T-cell (primary cell): ENCODE data around the gene PFKFB3. TPM values are rescaled to one million over a fixed set of nuclear protein-coding genes. Genes with fewer than 3 reads are reported as not detected.
"Not testable (repeated sequence)": the region's sequence is repeated elsewhere in the genome, so short reads cannot be mapped to it uniquely, and the experiment has no call there.

Source experiments
- ATAC-seq, 4 experiments: fragments of 200-7000 bp in 3 of 4; fragments of 150-1000 bp in 1 of 4; cut with Tn5 transposase; replicated peaks in 1 of 4; 1 replicate in 3 of 4; 2 replicates in 1 of 4; pipeline ENCODE4 v1.10.0; 2021; ENCODE audit warnings: moderate library complexity in 3 of 4, mild to moderate bottlenecking in 2 of 4, moderate number of reproducible peaks in 1 of 4
- CTCF ChIA-PET, 2 donors: fragments of 300-600 bp; sonication (Branson Sonifier 250); formaldehyde crosslinking; loops; one replicate each; lab custom pipeline; 2022; ENCODE audit warnings: antibody characterized with exemption in 2 of 2; lab: Charles Lee
- POLR2A ChIA-PET, 2 donors: fragments of 300-600 bp; sonication (Branson Sonifier 250); formaldehyde crosslinking; loops; one replicate each; lab custom pipeline; 2022; ENCODE audit warnings: antibody characterized with exemption in 2 of 2; lab: Charles Lee
- DNase-seq, 35 experiments: peaks; one replicate each; pipeline versions ENCODE4 v3.0.0 to v3.0.0-alpha.2; 2013 to 2023
- H3K27ac ChIP-seq: one replicate; pipeline ENCODE4 v1.5.1; 2013; ENCODE audit warnings: low read length
- H3K27me3 ChIP-seq, 2 experiments: replicated peaks in 1 of 2; 1 replicate in 1 of 2; 2 replicates in 1 of 2; pipeline versions ENCODE4 v1.6.1 to v1.7.0; 2013; ENCODE audit warnings: low read length in 1 of 2, mixed read lengths in 1 of 2; ENCODE audit not compliant: control insufficient read depth in 2 of 2, insufficient read depth in 2 of 2; ENCODE audit errors: extremely low read depth in 1 of 2
- H3K36me3 ChIP-seq, 2 donors: 1 replicate in 1 of 2; 2 replicates in 1 of 2; pipeline versions ENCODE4 v1.6.1 to v1.7.0; 2013; ENCODE audit warnings: low read length in 1 of 2; ENCODE audit not compliant: control insufficient read depth in 2 of 2, insufficient read depth in 1 of 2; ENCODE audit errors: extremely low read depth in 1 of 2
- H3K4me1 ChIP-seq, 2 experiments: 1 replicate in 1 of 2; 2 replicates in 1 of 2; pipeline versions ENCODE4 v1.6.1 to v1.7.0; 2013; ENCODE audit warnings: low read length in 2 of 2, mixed read lengths in 1 of 2; ENCODE audit not compliant: insufficient read depth in 2 of 2, control insufficient read depth in 1 of 2; ENCODE audit errors: extremely low read depth in 1 of 2
- H3K4me3 ChIP-seq, 2 donors: 1 replicate in 1 of 2; 2 replicates in 1 of 2; pipeline versions ENCODE4 v1.5.1 to v1.7.0; 2013; ENCODE audit warnings: mild to moderate bottlenecking in 2 of 2, low read length in 1 of 2, moderate library complexity in 1 of 2; ENCODE audit not compliant: control insufficient read depth in 1 of 2; ENCODE audit errors: extremely low read depth in 1 of 2
- H3K9me3 ChIP-seq: 2 replicates; pipeline ENCODE4 v1.7.0; 2013
- H3K27ac Mint-ChIP-seq, 2 donors: one replicate each; pipeline ENCODE4 v1.8.0; 2020 to 2021; ENCODE audit warnings: mild to moderate bottlenecking in 2 of 2, mixed read lengths in 2 of 2
- H3K27me3 Mint-ChIP-seq, 2 donors: one replicate each; pipeline ENCODE4 v1.8.0; 2021 to 2022; ENCODE audit warnings: mixed read lengths in 2 of 2
- H3K36me3 Mint-ChIP-seq: one replicate; pipeline ENCODE4 v1.8.0; 2021; ENCODE audit warnings: mixed read lengths
- H3K4me1 Mint-ChIP-seq, 3 donors: one replicate each; pipeline ENCODE4 v1.8.0; 2020 to 2022; ENCODE audit warnings: mixed read lengths in 3 of 3, mild to moderate bottlenecking in 1 of 3
- H3K4me3 Mint-ChIP-seq, 3 donors: one replicate each; pipeline ENCODE4 v1.8.0; 2020 to 2022; ENCODE audit warnings: mild to moderate bottlenecking in 3 of 3, mixed read lengths in 3 of 3, moderate library complexity in 3 of 3
- H3K9me3 Mint-ChIP-seq, 3 donors: one replicate each; pipeline ENCODE4 v1.8.0; 2020 to 2022; ENCODE audit warnings: mixed read lengths in 3 of 3
- WGBS: methylation state at CpG from one replicate; pipeline ENCODE4 v1.1.5; 2013; ENCODE audit warnings: missing lambda C conversion rate; ENCODE audit not compliant: insufficient coverage; 5-methylcytosine and 5-hydroxymethylcytosine counted together
- total RNA-seq, 35 experiments: library from RNA in 6 of 35; stranded (reverse) in 6 of 35; fragments of 120-200 nt in 1 of 35; gene quantifications; one replicate each; pipeline versions ENCODE4 v1.2.1 to v1.2.4 and lab custom pipeline; 2013 to 2026

Gene PFKFB3
- total RNA-seq, 5 donors from 2014 or later (not counting 1 experiment from before 2014, with no cell fraction given): 48.7 to 99.2 (median 93.9) TPM

DNA sequence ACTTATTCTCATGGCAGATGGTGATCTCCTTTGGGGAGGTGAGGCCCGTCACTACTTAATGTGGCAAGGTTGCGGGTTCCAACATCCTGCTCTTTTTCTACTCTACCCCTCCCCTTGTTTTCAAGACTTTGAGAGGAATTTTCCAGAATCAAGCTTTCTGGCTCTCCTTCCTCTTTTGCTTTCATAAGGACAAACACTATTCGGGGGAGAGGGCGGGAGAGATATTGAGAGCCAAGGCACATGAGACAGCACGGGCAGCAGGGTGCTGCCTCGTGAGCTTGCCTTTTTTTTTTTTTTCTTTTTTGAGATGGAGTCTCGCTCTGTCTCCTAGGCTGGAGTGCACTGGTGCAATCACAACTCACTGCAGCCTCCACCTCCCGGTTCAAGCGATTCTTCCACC is 6.9 kb upstream of the PFKFB3 start:
- no peaks in the 10 kb centered on the region for H3K27me3 ChIP-seq
- H3K36me3 Mint-ChIP-seq: peaks cover 3% of the 10 kb centered on the region
- H3K27ac Mint-ChIP-seq: peak overlapping the region in 1 of 2 donors; percentile 6
- peaks cover 21 to 27% (median 26%) of the 10 kb centered on the region in 3 donors for H3K4me1 Mint-ChIP-seq
- no peak overlapping the region for H3K4me3 ChIP-seq
- H3K4me1 ChIP-seq: peaks cover 5 to 11% of the 10 kb centered on the region in 2 experiments
- H3K36me3 ChIP-seq: no peaks in the 10 kb centered on the region
- no peak overlapping the region for H3K4me3 Mint-ChIP-seq
- no peak for DNase-seq
- H3K27ac ChIP-seq: no peak overlapping the region
- H3K9me3 ChIP-seq: no peaks in the 10 kb centered on the region
- ChIA-PET CTCF (interaction anchor here in 1 of 2 donors (0.7 kb wide), 1 partner anchor 206 kb away, joined by 3 read pairs; no protein-coding TSS in a partner anchor), POLR2A (no interaction called here)
- no peaks in the 10 kb centered on the region for H3K27me3 Mint-ChIP-seq
- ATAC-seq: no peak
- 91% methylated on average over 6 of the region's 9 CpGs for WGBS
- H3K9me3 Mint-ChIP-seq: no peaks in the 10 kb centered on the region

DNA sequence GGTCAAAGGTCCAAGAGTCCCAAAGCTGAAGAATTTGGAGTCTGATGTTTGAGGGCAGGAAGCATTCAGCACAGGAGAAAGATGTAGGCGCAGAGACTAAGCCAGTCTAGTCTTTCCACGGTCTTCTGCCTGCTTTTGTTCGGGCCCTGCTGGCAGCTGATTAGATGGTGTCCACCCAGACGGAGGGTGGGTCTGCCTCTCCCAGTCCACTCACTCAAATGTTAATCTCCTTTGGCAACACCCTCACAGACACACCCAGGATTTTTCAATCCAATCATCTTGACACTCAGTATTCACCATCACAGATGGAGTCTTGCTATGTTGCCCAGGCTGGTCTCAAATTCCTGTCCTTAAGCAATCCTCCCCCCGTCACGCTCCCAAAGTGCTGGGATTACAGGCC is 6.2 kb upstream of the PFKFB3 start:
- H3K27ac ChIP-seq, H3K4me3 ChIP-seq, H3K4me3 Mint-ChIP-seq, H3K27ac Mint-ChIP-seq, DNase-seq, H3K36me3 Mint-ChIP-seq, H3K9me3 ChIP-seq, POLR2A ChIA-PET, H3K36me3 ChIP-seq, ATAC-seq, H3K27me3 ChIP-seq, H3K27me3 Mint-ChIP-seq, H3K9me3 Mint-ChIP-seq: not testable (repeated sequence)
- peaks cover 17 to 28% (median 23%) of the 10 kb centered on the region in 3 donors for H3K4me1 Mint-ChIP-seq
- peaks cover 9 to 11% of the 10 kb centered on the region in 2 experiments for H3K4me1 ChIP-seq
- WGBS: 94% methylated on average over 4 of the region's 6 CpGs
- CTCF ChIA-PET: interaction anchor here in 1 of 2 donors (0.7 kb wide), 1 partner anchor 206 kb away, joined by 3 read pairs; no protein-coding TSS in a partner anchor

DNA sequence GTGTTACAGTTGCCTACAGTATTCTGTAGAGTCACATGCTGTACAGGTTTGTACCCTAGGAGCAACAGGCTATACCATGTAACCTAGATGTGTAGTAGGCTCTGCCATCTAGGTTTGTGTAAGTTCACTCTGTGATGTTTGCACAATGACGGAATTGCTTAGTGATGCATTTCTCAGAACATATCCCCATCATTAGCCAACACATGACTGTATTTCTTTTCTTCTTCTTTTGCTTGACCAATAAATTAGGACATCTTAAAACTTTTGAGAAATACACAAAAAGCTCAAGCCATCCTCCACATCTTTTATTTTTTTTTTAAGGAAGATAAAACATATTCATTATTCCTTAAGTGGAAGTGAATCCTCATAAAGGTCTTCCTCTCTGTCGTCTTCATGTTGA is 5.4 kb upstream of the PFKFB3 start:
- no peaks in the 10 kb centered on the region for H3K9me3 Mint-ChIP-seq
- H3K4me3 Mint-ChIP-seq: no peak overlapping the region
- H3K4me1 ChIP-seq: peaks cover 16 to 17% of the 10 kb centered on the region in 2 experiments
- ATAC-seq: no peak
- DNase-seq: no peak
- H3K27me3 ChIP-seq: no peaks in the 10 kb centered on the region
- H3K4me3 ChIP-seq: no peak overlapping the region
- peak overlapping the region in 1 of 2 donors; percentile 34 for H3K27ac Mint-ChIP-seq
- POLR2A ChIA-PET: interaction anchor here in 1 of 2 donors (0.6 kb wide), 1 partner anchor 203 kb away, joined by 10 read pairs; no protein-coding TSS in a partner anchor
- no CpG with 5 or more reads among the region's 2 CpGs for WGBS
- no peaks in the 10 kb centered on the region for H3K36me3 Mint-ChIP-seq
- no peak overlapping the region for H3K27ac ChIP-seq
- H3K27me3 Mint-ChIP-seq: no peaks in the 10 kb centered on the region
- CTCF ChIA-PET: no interaction called here
- no peaks in the 10 kb centered on the region for H3K9me3 ChIP-seq
- no peaks in the 10 kb centered on the region for H3K36me3 ChIP-seq
- peaks cover 18 to 30% (median 22%) of the 10 kb centered on the region in 3 donors for H3K4me1 Mint-ChIP-seq

DNA sequence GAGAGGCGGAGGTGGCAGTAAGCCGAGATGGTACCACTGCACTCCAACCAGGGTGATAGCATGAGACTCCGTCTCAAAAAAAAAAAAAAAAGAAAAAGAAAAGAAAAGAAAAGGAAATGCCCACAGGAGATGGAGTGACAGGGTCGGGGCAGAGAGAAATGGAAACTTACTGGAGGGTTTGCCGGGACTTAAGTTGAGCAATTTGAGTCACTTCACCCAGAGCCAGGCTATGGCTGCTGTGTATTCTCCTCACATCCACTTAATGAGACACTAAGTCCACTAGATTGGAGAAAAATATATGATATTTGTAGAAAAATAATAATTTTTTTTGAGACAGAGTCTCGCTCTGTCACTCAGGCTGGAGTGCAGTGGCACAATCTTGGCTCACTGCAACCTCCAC is 4.6 kb upstream of the PFKFB3 start:
- ATAC-seq (no peak), DNase-seq (no peak)
- no peaks in the 10 kb centered on the region for H3K36me3 ChIP-seq
- Mint-ChIP-seq H3K4me1 (peaks cover 18 to 30% (median 22%) of the 10 kb centered on the region in 3 donors), H3K4me3 (no peak overlapping the region), H3K36me3 (no peaks in the 10 kb centered on the region), H3K27ac (peak overlapping the region; percentile 15 to 28), H3K27me3 (no peaks in the 10 kb centered on the region), H3K9me3 (no peaks in the 10 kb centered on the region)
- no peaks in the 10 kb centered on the region for H3K27me3 ChIP-seq
- peaks cover 21 to 23% of the 10 kb centered on the region in 2 experiments for H3K4me1 ChIP-seq
- H3K9me3 ChIP-seq: no peaks in the 10 kb centered on the region
- POLR2A ChIA-PET: no interaction called here
- WGBS: no CpG with 5 or more reads among the region's 6 CpGs
- H3K4me3 ChIP-seq: no peak overlapping the region
- CTCF ChIA-PET: no interaction called here
- H3K27ac ChIP-seq: no peak overlapping the region

DNA sequence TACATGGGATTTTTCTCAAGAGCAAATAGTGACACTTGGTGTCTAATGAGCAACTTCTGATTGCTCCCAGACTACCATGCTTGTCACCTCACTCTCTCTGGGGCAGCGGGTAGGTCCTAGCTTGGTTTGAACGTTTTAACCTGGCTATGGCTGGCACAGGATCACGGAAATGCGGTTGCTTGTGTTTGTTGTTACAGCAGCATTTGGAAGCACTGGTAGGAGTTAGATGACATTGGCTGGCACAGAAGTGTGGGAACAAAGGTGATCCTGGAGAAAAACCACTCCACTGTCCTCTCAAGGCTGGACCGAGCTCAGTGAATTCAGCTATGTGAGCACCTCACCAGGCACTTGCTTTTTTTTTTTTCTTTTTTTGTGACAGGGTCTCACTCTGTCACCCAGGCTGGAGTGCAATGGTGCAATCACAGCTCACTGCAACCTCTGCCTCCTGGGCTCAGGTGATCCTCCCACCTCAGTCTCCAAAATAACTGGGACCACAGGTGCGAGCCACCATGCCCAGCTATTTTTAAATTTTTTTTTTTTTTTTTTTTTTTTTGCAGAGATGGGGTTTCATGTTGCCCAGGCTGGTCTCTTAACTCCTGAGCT is 3.5 kb upstream of the PFKFB3 start:
- no peaks in the 10 kb centered on the region for H3K36me3 Mint-ChIP-seq
- no peak for ATAC-seq
- H3K9me3 Mint-ChIP-seq: no peaks in the 10 kb centered on the region
- Histone ChIP-seq H3K4me1 (peaks cover 23 to 28% of the 10 kb centered on the region in 2 experiments), H3K9me3 (no peaks in the 10 kb centered on the region), H3K27ac (no peak overlapping the region), H3K4me3 (no peak overlapping the region), H3K36me3 (no peaks in the 10 kb centered on the region), H3K27me3 (no peaks in the 10 kb centered on the region)
- POLR2A ChIA-PET: interaction anchor here (0.6 to 0.7 kb wide), 3 partner anchors 36 to 334 kb away, joined by 3 to 8 read pairs (median 4); no protein-coding TSS in a partner anchor
- no peak overlapping the region for H3K4me3 Mint-ChIP-seq
- peak overlapping the region; percentile 23 to 82 for H3K27ac Mint-ChIP-seq
- no peaks in the 10 kb centered on the region for H3K27me3 Mint-ChIP-seq
- CTCF ChIA-PET: interaction anchor here in 1 of 2 donors (0.6 to 2.3 kb wide), 7 partner anchors 76 to 448 kb away, joined by 3 to 24 read pairs (median 3); no protein-coding TSS in a partner anchor
- WGBS: 100% methylated on average over 1 of the region's 6 CpGs
- DNase-seq: no peak
- H3K4me1 Mint-ChIP-seq: peaks cover 18 to 36% (median 19%) of the 10 kb centered on the region in 3 donors

DNA sequence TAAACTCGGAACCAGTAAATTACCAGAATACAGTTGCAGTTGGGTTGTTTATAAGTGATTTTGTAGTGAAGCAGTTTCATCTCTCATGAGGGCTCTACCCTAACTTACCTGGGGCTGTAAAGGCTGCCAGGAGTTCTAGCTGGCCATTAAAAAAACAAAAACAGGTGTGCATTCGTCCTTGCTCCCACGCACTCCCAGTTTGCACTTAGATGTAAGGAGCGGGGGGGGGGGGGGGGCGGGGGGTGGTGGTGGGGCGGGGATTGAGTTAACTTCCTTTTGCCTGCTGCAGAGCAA is 2.3 kb upstream of the PFKFB3 start:
- no CpG with 5 or more reads among the region's 6 CpGs for WGBS
- Histone ChIP-seq H3K4me3 (peak overlapping the region in 1 of 2 donors; percentile 53), H3K9me3 (no peaks in the 10 kb centered on the region), H3K27ac (no peak overlapping the region), H3K36me3 (no peaks in the 10 kb centered on the region), H3K27me3 (no peaks in the 10 kb centered on the region), H3K4me1 (peaks cover 21 to 31% of the 10 kb centered on the region in 2 experiments)
- ATAC-seq (no peak), DNase-seq (no peak)
- peak overlapping the region; percentile 65 to 84 for H3K27ac Mint-ChIP-seq
- H3K9me3 Mint-ChIP-seq: no peaks in the 10 kb centered on the region
- H3K27me3 Mint-ChIP-seq: no peaks in the 10 kb centered on the region
- peaks cover 27 to 40% (median 30%) of the 10 kb centered on the region in 3 donors for H3K4me1 Mint-ChIP-seq
- peak overlapping the region; percentile 79 to 99 (median 83) for H3K4me3 Mint-ChIP-seq
- H3K36me3 Mint-ChIP-seq: peaks cover 8% of the 10 kb centered on the region
- CTCF ChIA-PET: interaction anchor here (0.5 to 3.7 kb wide), 8 partner anchors 27 to 1672 kb away, joined by 3 to 27 read pairs (median 4); no protein-coding TSS in a partner anchor
- POLR2A ChIA-PET: no interaction called here
